DND-41 (cell line): Measurements from ENCODE around the gene BCKDHB.

Experiments
- ATAC-seq: fragments of 200-7000 bp; cut with Tn5 transposase; 3 replicates; pipeline ENCODE4 v1.9.1; 2021; ENCODE audit warnings: low read depth; ENCODE audit not compliant: insufficient read depth
- DNase-seq: peaks from one replicate; pipeline ENCODE4 v3.0.0-alpha.2; 2020
- H2AFZ ChIP-seq: 2 replicates; pipeline ENCODE4 v1.6.0; 2012; ENCODE audit warnings: low read depth, low read length
- H3K27ac ChIP-seq: 2 replicates; pipeline ENCODE4 v1.5.1; 2012; ENCODE audit warnings: low read length, inconsistent platforms
- H3K27me3 ChIP-seq: fragments of 200-600 bp; sonication (generic); 2 replicates; pipeline ENCODE4 v1.6.0; 2012; ENCODE audit warnings: low read length, mild to moderate bottlenecking, inconsistent platforms; ENCODE audit not compliant: insufficient read depth, poor library complexity
- H3K36me3 ChIP-seq: 2 replicates; pipeline ENCODE4 v1.5.1; 2012; ENCODE audit warnings: low read length, inconsistent platforms; ENCODE audit not compliant: insufficient read depth
- H3K4me1 ChIP-seq: 2 replicates; pipeline ENCODE4 v1.5.1; 2012; ENCODE audit warnings: mild to moderate bottlenecking, low read length; ENCODE audit not compliant: insufficient read depth
- H3K4me2 ChIP-seq: 2 replicates; pipeline ENCODE4 v1.6.0; 2012; ENCODE audit warnings: mild to moderate bottlenecking, moderate library complexity, low read length, inconsistent platforms; ENCODE audit not compliant: insufficient read depth
- H3K4me3 ChIP-seq, 2 experiments: fragments of 200-600 bp in 1 of 2; shearing (Covaris generic) in 1 of 2; 2 replicates each; pipeline ENCODE4 v1.5.1; 2012 to 2016; ENCODE audit warnings: inconsistent platforms in 2 of 2, low read length in 2 of 2, mild to moderate bottlenecking in 2 of 2, low read depth in 1 of 2, moderate library complexity in 1 of 2
- H3K79me2 ChIP-seq: 2 replicates; pipeline ENCODE4 v1.6.0; 2012; ENCODE audit warnings: low read length, inconsistent platforms; ENCODE audit not compliant: insufficient read depth
- H3K9ac ChIP-seq: 2 replicates; pipeline ENCODE4 v1.6.0; 2012; ENCODE audit warnings: low read depth, mild to moderate bottlenecking, inconsistent platforms, low read length, moderate library complexity
- H3K9me3 ChIP-seq: 2 replicates; pipeline ENCODE4 v1.5.1; 2012; ENCODE audit warnings: low read length, moderate library complexity, mild to moderate bottlenecking, inconsistent platforms; ENCODE audit not compliant: insufficient read depth, severe bottlenecking
- H4K20me1 ChIP-seq: 2 replicates; pipeline ENCODE4 v1.6.0; 2012; ENCODE audit warnings: low read length; ENCODE audit not compliant: insufficient read depth
- EZH2 ChIP-seq: IDR thresholded peaks from 3 replicates; pipeline ENCODE4 v1.6.1; 2012; ENCODE audit warnings: borderline replicate concordance, low read depth, mild to moderate bottlenecking, moderate library complexity, low read length, inconsistent platforms; ENCODE audit not compliant: severe bottlenecking
- TF ChIP-seq, protein P1 (sequence below): IDR thresholded peaks from 2 replicates; pipeline ENCODE4 v1.5.1; 2012; ENCODE audit warnings: borderline replicate concordance, low read length, moderate library complexity, mild to moderate bottlenecking; ENCODE audit not compliant: poor library complexity, severe bottlenecking; ENCODE audit errors: extremely low read depth

The BCKDHB gene

DNA sequence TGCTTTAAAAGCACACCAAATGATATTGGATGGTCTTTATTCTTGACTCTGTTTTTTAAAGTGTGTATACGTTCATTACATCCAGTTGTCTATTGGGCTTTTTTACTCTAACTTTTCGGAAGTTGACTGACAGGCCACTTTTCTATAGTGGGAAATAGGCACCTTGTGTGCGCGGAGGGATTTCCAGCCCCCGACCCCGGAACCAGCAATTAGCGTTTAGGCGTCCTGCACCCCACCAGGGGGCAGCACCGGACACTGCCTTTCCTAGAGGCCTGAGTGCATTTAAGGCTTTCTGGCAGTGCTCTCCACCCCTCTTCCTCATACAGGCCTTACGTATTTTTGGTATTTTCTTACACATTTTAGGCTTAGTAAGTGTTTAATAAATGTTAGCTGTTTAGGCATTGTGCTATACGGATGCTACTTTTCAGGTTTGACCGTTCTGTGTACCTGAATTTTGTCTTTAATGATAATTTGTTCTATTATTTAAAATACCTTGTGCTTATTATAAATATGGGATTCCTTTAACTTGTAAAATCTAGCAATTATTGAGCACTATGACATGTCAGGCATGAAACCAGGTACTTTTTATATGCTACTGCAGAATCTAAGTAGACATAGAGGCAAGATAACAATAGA is 231.8 kb downstream of the BCKDHB start:
- no peaks in the 10 kb centered on the region for H3K79me2 ChIP-seq
- no peak overlapping the region for H3K9ac ChIP-seq
- H3K4me2 ChIP-seq, result no peak overlapping the region
- H3K4me3 ChIP-seq, result no peak overlapping the region
- peak; percentile 71 for ATAC-seq
- H3K27ac ChIP-seq, result no peak overlapping the region
- no peaks in the 10 kb centered on the region for H3K27me3 ChIP-seq
- no peak overlapping the region for H2AFZ ChIP-seq
- H3K9me3 ChIP-seq, result no peaks in the 10 kb centered on the region
- H3K36me3 ChIP-seq, result no peaks in the 10 kb centered on the region
- no peaks in the 10 kb centered on the region for H3K4me1 ChIP-seq
- peak; percentile 37 for DNase-seq
- no peak for TF ChIP-seq EZH2
- TF ChIP-seq, protein P1, sequence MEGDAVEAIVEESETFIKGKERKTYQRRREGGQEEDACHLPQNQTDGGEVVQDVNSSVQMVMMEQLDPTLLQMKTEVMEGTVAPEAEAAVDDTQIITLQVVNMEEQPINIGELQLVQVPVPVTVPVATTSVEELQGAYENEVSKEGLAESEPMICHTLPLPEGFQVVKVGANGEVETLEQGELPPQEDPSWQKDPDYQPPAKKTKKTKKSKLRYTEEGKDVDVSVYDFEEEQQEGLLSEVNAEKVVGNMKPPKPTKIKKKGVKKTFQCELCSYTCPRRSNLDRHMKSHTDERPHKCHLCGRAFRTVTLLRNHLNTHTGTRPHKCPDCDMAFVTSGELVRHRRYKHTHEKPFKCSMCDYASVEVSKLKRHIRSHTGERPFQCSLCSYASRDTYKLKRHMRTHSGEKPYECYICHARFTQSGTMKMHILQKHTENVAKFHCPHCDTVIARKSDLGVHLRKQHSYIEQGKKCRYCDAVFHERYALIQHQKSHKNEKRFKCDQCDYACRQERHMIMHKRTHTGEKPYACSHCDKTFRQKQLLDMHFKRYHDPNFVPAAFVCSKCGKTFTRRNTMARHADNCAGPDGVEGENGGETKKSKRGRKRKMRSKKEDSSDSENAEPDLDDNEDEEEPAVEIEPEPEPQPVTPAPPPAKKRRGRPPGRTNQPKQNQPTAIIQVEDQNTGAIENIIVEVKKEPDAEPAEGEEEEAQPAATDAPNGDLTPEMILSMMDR, result peak; percentile 64
- H4K20me1 ChIP-seq, result no peaks in the 10 kb centered on the region

DNA sequence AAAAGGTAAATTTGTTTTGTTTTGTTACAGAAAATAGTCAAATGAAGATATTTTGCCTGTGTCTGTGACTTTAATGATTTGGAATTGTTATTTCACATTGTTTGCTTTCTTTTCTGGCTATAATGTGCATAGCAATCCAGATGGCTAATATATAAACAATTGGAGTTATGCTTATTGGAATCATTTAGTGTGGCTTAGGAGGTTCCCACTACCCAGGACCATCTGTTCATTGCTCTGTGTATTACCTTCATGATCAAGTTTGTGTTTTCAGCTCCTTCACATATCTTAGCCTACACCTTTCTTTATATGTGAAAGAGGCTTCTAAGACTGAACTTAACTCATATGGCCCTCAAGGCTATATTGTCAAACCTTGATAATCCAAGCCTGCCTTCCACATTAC is 232.9 kb downstream of the BCKDHB start:
- Histone ChIP-seq H3K9me3 (no peaks in the 10 kb centered on the region), H3K9ac (no peak overlapping the region), H3K79me2 (no peaks in the 10 kb centered on the region), H3K4me3 (no peak overlapping the region), H3K27me3 (no peaks in the 10 kb centered on the region), H3K4me1 (no peaks in the 10 kb centered on the region), H3K36me3 (no peaks in the 10 kb centered on the region), H4K20me1 (no peaks in the 10 kb centered on the region), H3K27ac (no peak overlapping the region), H2AFZ (no peak overlapping the region), H3K4me2 (no peak overlapping the region)
- TF ChIP-seq, protein P1, result no peak
- no peak for TF ChIP-seq EZH2
- DNase-seq (no peak), ATAC-seq (no peak)

DNA sequence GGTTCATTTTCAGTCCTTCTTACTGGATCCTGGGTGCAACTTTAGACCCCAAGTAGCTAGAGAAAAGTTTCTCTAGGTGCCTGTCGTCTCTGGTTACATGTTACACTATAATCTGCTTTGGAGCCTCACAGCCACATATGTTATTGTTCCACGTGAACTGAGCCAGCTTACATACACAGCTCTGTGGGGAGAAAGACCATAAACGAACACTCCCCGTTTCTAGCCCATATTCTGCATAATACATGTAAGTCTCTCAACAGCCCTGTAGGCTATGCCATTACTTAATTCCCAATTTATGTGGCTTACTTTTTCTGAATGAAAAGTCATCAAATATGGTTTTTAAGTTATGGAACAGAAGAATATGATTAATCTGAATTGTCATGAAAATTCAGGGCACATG is 233.8 kb downstream of the BCKDHB start:
- Histone ChIP-seq H3K9ac (no peak overlapping the region), H3K27me3 (no peaks in the 10 kb centered on the region), H3K4me2 (no peak overlapping the region), H2AFZ (no peak overlapping the region), H3K36me3 (no peaks in the 10 kb centered on the region), H3K79me2 (no peaks in the 10 kb centered on the region), H3K4me1 (no peaks in the 10 kb centered on the region), H3K4me3 (no peak overlapping the region), H4K20me1 (no peaks in the 10 kb centered on the region), H3K9me3 (no peaks in the 10 kb centered on the region), H3K27ac (no peak overlapping the region)
- DNase-seq, result no peak
- no peak for ATAC-seq
- TF ChIP-seq EZH2, result no peak
- TF ChIP-seq, protein P1, result no peak
